ENCODE data around the gene TMEM176A.

TMEM176A gene

GRCh38 chr7:150849204-150849775 lies 48.7 kb downstream of the TMEM176A start:
- DNase-seq = no peak

GRCh38 chr7:150850273-150850672 lies 49.7 kb downstream of the TMEM176A start:
- no peak for DNase-seq

- DNase-seq = no peak
These were observed 51.2 kb downstream of the TMEM176A start for GRCh38 chr7:150851492-150852370.

GRCh38 chr7:150852371-150852905 lies 51.9 kb downstream of the TMEM176A start, which contains the start of gene AOC1:
TSS of gene AOC1 (plus strand) at chr7:150852517. CDS start at chr7:150856471, 3,954 bp downstream.
- DNase-seq = no peak

- no peak for DNase-seq
These were observed 53.8 kb downstream of the TMEM176A start for GRCh38 chr7:150854066-150855000.

Measured in activated CD4-positive, alpha-beta T cell treated with anti-CD3 and anti-CD28 coated beads for 4 hours (primary cell).